Upper lobe of left lung (tissue), 6 donors: ENCODE data around the gene MFRP. TPM values are rescaled to one million over a fixed set of nuclear protein-coding genes. Genes with fewer than 3 reads are reported as not detected.

ENCODE experiments used
- ATAC-seq, 2 donors: fragments of 200-7000 bp; cut with Tn5 transposase; one replicate each; pipeline ENCODE4 v1.9.1; 2022; ENCODE audit warnings: mild to moderate bottlenecking in 2 of 2, moderate library complexity in 2 of 2; ENCODE audit not compliant: low FRiP score in 2 of 2
- DNase-seq, 2 donors: peaks; one replicate each; pipeline ENCODE4 v3.0.0-alpha.2; 2019 to 2020
- H3K27ac ChIP-seq, 4 donors: fragments of 200-600 bp; sonication (generic); one replicate each; pipeline ENCODE4 v1.5.1; 2016 to 2019
- H3K27me3 ChIP-seq, 4 donors: fragments of 200-600 bp; sonication (generic); one replicate each; pipeline ENCODE4 v1.5.1; 2017 to 2019
- H3K36me3 ChIP-seq, 4 donors: fragments of 200-600 bp; sonication (generic); one replicate each; pipeline ENCODE4 v1.5.1; 2016 to 2019
- H3K4me1 ChIP-seq, 4 donors: fragments of 200-600 bp; sonication (generic); one replicate each; pipeline ENCODE4 v1.5.1; 2018 to 2019
- H3K4me3 ChIP-seq, 4 donors: fragments of 200-600 bp; sonication (generic); one replicate each; pipeline ENCODE4 v1.5.1; 2017 to 2019; ENCODE audit warnings: mild to moderate bottlenecking in 2 of 4, moderate library complexity in 1 of 4
- H3K9me3 ChIP-seq, 4 donors: fragments of 200-600 bp; sonication (generic); one replicate each; pipeline ENCODE4 v1.5.1; 2018 to 2019
- CTCF ChIP-seq, 6 experiments: fragments of 450-650 bp in 4 of 6; fragments of 200-600 bp in 2 of 6; sonication (generic) in 2 of 6; IDR thresholded peaks; one replicate each; pipeline ENCODE4 v1.5.1; 2016 to 2019; ENCODE audit warnings: antibody characterized with exemption in 6 of 6
- EP300 ChIP-seq, 4 donors: sonication (generic); formaldehyde crosslinking; IDR thresholded peaks; one replicate each; pipeline ENCODE4 v1.5.1; 2017; ENCODE audit warnings: antibody characterized with exemption in 4 of 4, control low read depth in 2 of 4
- POLR2A ChIP-seq, 4 donors: fragments of 450-650 bp; IDR thresholded peaks; one replicate each; pipeline ENCODE4 v1.5.1; 2016 to 2017; ENCODE audit warnings: antibody characterized with exemption in 4 of 4, mild to moderate bottlenecking in 2 of 4
- POLR2AphosphoS5 ChIP-seq, 2 donors: sonication (generic); formaldehyde crosslinking; IDR thresholded peaks; one replicate each; pipeline ENCODE4 v1.5.1; 2017; ENCODE audit warnings: antibody characterized with exemption in 2 of 2
- WGBS, 2 donors: methylation state at CpG; one replicate each; pipeline ENCODE4 v1.1.5; 2017 to 2018; 5-methylcytosine and 5-hydroxymethylcytosine counted together
- total RNA-seq, 6 donors: library from RNA; depleted of rRNA in 4 of 6; stranded (reverse); fragments of >200 nt in 4 of 6; gene quantifications; one replicate each; pipeline versions ENCODE4 v1.1.0 to v1.2.1, GENCODE V29; 2016 to 2021
- donor health status: DM: no; HTN: no; CAD: no; lungs with moderate emphysema.
- donor health status: DM: no; HTN: yes; CAD: no; lungs with severe emphysema.

MFRP gene
- total RNA-seq, 6 donors from 2014 or later = not detected

GRCh38 chr11:119362741-119363080, 16.2 kb upstream of the MFRP start:
- peak overlapping the region in 1 of 4 donors; percentile 19 for H3K27ac ChIP-seq
- ATAC-seq (no peak), DNase-seq (no peak)
- no peaks in the 10 kb centered on the region for H3K36me3 ChIP-seq
- H3K4me3 ChIP-seq = peak overlapping the region in 1 of 4 donors; percentile 57
- peaks cover 0 to 12% (median 1%) of the 10 kb centered on the region in 4 donors for H3K27me3 ChIP-seq
- 80 to 96% methylated on average over 1 to 4 of the region's 5 CpGs for WGBS, 2 donors
- no peaks in the 10 kb centered on the region for H3K9me3 ChIP-seq
- peaks cover 12 to 42% (median 26%) of the 10 kb centered on the region in 4 donors for H3K4me1 ChIP-seq
- TF ChIP-seq POLR2A (IDR thresholded peaks at IDR 0.05) = no peak

DNA sequence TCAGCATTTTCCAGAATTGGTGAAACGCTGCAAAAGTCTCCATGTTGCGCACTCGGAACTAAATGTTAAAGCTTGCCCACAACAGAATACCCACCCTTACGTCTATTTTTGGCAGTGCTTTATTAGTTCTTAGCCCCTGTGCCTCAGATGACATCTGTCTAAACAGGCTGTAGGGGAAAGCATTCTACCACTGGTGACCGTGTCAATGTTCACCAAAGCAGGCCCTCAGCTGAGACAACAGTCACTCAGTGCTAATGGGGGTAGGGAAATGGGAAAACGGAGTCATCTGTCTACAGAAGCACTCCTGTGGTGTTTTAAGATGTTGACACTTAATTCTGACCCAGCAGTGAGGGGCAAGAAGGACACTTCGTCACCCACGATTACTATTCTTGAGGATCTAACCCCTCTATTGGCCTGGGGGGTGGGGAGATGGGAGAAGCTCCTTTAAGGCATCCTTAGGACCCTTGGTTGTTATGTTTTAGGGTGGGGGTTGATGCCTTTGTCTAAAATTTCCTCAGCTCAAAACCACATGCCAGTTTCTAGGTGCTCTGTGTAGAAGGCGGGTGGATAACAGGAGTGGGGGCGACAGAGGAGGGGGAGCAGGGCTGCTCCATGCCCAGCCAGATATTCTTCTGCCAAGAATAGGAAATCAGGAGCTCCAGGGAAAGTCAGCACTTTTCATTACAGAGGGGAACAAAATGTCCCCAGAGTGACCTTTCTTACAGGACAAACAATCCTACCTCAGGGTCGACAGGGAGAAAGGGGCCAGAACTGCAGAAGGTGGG, 15.6 kb upstream of the MFRP start:
- Histone ChIP-seq H3K27me3 (peaks cover 0 to 12% (median 1%) of the 10 kb centered on the region in 4 donors), H3K4me1 (peaks cover 12 to 42% (median 27%) of the 10 kb centered on the region in 4 donors), H3K27ac (peak overlapping the region in 3 of 4 donors; percentile 15 to 50 (median 43)), H3K36me3 (no peaks in the 10 kb centered on the region), H3K4me3 (no peak overlapping the region), H3K9me3 (no peaks in the 10 kb centered on the region)
- DNase-seq (no peak), ATAC-seq (no peak)
- 80 to 85% methylated on average over 11 of the region's 11 CpGs for WGBS, 2 donors
- TF ChIP-seq EP300 (IDR thresholded peaks at IDR 0.05) = no peak
- TF ChIP-seq POLR2AphosphoS5 (IDR thresholded peaks at IDR 0.05) = no peak
- no peak for TF ChIP-seq CTCF (IDR thresholded peaks at IDR 0.05)
- no peak for TF ChIP-seq POLR2A (IDR thresholded peaks at IDR 0.05)

- H3K4me3 ChIP-seq = no peak overlapping the region
- TF ChIP-seq POLR2AphosphoS5 (IDR thresholded peaks at IDR 0.05) (no peak), EP300 (IDR thresholded peaks at IDR 0.05) (no peak), POLR2A (IDR thresholded peaks at IDR 0.05) (no peak), CTCF (IDR thresholded peaks at IDR 0.05) (no peak)
- H3K36me3 ChIP-seq = no peaks in the 10 kb centered on the region
- peak overlapping the region in 3 of 4 donors; percentile 15 to 50 (median 46) for H3K27ac ChIP-seq
- DNase-seq (peak in 1 of 2 donors; percentile 77), ATAC-seq (peak; percentile 29 to 80)
- no peaks in the 10 kb centered on the region for H3K9me3 ChIP-seq
- H3K4me1 ChIP-seq = peaks cover 12 to 50% (median 36%) of the 10 kb centered on the region in 4 donors
- H3K27me3 ChIP-seq = peaks cover 0 to 12% (median 1%) of the 10 kb centered on the region in 4 donors
- WGBS, 2 donors = 47 to 49% methylated on average over 8 of the region's 8 CpGs
Measured at GRCh38 chr11:119361056-119361787, 14.7 kb upstream of the MFRP start.

DNA sequence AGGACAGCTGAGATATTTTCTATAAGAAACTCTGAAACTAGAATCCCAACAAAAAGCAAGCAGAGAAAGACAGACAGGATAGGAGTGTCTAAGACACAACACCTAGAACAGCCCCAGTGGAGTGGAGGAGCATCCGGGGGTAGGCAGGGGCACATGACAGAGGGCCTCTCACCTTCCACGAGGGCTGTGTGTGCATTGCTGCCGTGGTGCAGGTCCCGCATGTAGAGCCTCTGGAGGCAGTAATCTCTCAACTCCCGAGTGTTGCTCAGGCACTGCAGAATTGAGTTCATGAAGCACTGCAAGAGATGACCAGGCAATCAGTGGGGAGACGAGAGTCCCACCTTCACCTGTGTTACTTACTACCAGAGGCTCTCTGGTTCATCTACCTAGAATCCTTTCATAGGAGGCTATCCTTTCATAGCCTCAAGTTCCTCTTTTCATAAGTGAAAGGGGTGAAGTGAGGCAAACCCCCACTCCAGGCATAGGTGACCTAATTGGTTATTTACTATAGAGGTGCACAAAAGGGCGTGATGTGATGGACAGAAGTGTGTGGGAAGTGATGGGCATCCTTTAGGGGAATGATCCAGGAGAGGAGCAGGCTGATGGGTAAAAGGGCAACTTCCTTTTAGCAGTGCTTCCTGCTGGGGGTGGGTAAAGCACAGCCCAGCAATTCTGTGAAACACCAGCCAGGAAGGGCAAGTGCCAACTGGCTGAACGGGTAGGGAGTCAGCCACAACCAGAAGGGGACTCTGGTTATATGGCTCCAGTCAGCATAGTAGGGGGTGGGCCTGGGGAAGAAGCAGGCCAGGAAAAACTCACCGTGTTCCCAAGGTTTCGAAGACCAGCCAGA, 13.1 kb upstream of the MFRP start:
- DNase-seq = no peak
- no peak for ATAC-seq
- Histone ChIP-seq H3K27me3 (peaks cover 0 to 12% (median 1%) of the 10 kb centered on the region in 4 donors), H3K9me3 (no peaks in the 10 kb centered on the region), H3K4me1 (peaks cover 14 to 54% (median 44%) of the 10 kb centered on the region in 4 donors), H3K36me3 (no peaks in the 10 kb centered on the region), H3K4me3 (no peak overlapping the region), H3K27ac (no peak overlapping the region)
- 79 to 84% methylated on average over 7 to 10 of the region's 10 CpGs for WGBS, 2 donors
- TF ChIP-seq POLR2A (IDR thresholded peaks at IDR 0.05) = no peak
- TF ChIP-seq POLR2AphosphoS5 (IDR thresholded peaks at IDR 0.05) = no peak
- no peak for TF ChIP-seq EP300 (IDR thresholded peaks at IDR 0.05)
- no peak for TF ChIP-seq CTCF (IDR thresholded peaks at IDR 0.05)
